ENCODE results near the gene RNU11. TPM values are rescaled to one million over a fixed set of nuclear protein-coding genes. Genes with fewer than 3 reads are reported as not detected.
"Not testable (repeated sequence)": the region's sequence is repeated elsewhere in the genome, so short reads cannot be mapped to it uniquely, and the experiment has no call there.

RNU11 gene
- total RNA-seq, 1 experiment from 2014 or later: not detected

DNA sequence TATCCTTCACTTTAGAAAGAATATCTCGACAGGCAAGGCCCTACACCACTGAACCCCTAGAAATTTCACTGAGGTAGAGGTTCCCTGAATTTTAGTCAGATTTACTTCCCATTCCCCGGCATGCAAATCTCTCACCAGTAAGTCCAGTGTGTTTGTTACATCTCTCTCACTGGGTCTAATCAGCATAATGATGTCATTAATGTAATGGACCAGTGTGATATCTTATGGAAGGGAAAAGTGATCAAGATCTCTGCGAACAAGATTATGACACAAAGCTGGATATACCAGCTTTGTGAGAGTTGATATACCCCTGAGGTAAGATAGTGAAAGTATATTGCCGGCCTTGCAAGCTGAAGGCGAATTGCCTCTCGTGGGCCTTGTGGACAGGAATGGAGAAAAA is 7.9 kb downstream of the RNU11 start:
- no peak for DNase-seq (ENCODE audit: low read depth)

DNA sequence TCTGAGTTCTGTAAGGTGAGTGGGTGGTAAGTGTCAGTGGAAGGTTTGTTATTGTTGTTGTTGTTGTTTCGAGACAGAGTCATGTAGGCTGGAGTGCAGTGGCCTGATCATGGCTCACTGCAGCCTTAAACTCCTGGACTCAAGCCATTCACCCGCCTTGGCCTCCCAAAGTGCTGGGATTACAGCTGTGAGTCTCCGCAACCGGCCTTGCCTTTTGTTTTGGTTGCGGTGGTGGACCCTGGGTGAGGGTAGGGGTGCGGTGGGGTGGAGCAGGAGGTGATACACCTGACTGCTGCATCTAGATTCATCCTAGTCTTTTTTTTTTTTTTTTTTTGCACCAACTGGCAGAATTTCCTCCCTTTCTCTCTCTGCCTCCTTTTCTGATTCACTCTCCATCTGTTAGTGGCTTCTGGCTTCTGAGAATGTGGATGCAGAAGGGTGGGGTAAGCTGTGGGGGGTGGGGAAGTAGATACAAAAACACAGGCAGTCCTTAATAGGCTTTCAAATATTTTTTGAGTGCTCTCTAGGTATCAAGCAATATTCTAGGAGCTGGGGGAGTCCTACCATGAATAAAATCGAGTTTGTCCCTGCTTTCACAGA is 15.6 kb downstream of the RNU11 start:
- no peak for DNase-seq (ENCODE audit: low read depth)

DNA sequence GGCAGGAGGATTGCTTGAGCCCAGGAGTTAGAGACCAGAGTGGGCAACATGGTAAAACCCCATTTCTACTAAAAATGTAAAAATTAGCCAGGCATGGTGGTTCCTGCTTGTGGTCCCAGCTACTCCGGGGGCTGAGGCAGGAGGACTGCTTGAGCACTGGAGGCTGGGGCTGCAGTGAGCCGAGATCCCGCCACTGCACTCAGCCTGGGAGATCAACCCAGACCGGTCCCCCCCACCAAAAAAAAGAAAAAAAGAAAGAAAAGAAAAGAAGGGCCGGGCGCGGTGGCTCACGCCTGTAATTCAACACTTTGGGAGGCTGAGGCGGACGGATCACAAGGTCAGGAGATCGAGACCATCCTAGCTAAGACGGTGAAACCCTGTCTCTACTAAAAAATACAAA is 18.4 kb downstream of the RNU11 start:
- DNase-seq (ENCODE audit: low read depth): no peak

DNA sequence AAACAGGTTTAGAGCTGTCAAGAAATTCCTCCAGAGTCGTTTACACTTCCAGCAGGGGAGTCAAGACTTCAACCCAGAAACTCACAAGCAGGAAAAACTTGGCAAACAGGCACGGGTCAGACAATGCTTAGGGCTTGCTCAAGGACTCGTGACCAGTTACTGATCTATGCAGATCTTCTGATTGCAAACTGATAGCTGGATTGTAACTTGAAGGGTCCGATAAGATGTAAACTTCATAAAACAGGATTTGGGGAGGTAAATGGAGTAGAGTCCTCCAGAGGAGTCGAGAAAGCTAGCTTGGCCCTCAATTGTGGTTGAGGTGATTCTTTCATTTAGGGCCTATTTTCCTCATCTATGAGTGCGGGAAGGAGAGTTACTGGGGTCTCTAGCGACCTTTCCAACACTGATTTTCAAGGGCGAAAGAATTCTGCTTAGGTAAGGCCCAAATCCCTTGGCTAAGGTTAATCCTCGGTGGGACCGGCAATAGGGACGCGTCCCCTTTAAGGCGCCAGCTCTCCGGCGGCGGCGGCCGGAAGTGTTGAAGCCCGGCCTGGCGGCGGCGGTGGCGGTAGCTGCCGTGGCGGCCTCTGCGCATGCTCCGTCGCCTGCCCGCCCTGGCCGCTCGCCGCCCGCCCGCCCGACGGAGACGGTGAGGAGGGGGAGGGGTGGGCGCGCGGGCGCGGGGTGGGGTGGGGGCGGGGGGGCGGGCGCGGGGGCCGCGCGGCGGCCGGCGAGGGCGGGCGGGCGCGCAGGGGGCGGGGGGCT is 20.0 kb downstream of the RNU11 start, which contains the start of gene GMEB1:
Gene GMEB1 (plus strand): TSS at position 594 of the 765 bp plus-strand sequence. CDS start 14,829 bp downstream, outside the sequence.
- peak; percentile 78 for DNase-seq (ENCODE audit: low read depth)

DNA sequence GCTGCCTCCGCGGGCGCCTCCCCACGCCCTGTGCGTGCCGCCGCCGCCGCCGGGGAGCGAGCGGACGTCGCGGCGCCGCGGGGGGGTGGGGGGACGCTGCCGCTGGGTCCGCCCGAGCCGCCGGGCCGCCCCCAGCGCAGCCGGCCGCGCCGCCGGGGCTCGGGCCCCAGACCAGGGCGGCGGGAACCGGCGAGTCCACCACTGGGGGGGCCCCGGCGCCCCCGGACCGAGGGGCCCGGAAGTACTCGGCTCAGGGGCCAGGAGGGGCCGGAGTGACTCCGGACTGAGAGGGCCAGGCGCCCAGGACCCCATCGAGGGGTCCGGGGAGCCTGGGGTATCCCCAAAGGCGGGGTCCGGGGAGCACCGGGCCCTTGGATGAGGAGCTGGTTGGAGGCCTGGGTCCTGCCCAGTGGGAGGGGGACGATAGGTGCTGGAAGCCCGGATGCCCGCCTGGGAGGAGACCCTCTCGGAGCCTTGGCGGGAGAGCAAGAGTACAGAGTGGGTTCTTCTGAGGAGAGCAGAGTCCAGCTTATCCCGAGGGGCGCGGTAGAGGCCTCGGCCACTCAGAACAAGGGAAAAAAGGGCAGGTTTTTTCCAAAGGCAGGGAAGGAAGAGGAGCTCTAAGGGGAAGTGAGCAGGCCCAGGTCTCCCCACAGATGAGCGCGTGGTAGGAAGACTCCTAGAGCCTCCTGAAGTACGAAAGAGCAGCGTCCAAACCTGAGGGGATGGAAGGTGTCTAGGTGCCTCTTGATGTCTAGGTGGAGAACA is 20.7 kb downstream of the RNU11 start:
- peak; percentile 37 for DNase-seq (ENCODE audit: low read depth)

DNA sequence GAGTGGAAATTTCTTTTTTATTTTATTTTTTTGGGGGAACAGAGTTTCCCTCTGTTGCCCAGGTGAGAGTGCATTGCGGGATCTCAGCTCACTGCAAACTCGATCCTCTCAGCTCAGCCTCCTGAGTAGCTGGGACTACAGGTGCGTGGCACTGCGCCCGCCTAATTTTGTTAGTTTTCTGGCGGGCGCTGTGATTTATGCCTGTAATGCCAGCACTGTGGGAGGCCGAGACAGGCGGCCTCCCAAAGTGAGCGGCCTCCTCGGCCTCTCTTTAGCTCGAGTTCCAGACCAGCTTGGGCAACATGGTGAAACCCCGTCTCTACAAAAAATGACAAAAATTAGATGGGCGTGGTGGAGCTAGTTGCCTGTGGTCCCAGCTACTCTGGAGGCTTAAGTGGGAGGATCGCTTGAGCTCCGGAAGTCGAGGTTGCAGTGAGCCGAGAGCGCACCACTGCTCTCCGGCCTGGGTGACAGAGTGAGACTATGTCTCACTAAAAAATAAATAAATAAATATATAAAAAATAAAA is 22.9 kb downstream of the RNU11 start:
- no peak for DNase-seq (ENCODE audit: low read depth)

DNA sequence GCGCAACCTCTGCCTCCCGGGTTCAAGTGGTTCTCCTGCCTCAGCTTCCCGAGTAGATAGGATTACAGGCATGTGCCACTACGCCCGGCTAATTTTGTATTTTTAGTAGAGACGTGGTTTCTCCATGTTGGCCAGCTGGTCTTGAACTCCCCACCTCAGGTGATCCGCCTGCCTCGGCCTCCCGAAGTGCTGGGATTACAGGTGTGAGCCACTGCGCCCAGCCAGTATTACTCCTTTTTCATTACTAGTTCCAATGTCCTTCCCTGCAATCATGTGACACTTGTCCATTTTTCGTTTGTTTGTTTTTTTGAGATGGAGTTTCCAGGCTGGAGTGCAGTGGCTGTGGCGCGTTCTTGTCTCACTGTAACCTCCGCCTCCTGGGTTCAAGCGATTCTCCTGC is 24.6 kb downstream of the RNU11 start:
- DNase-seq (ENCODE audit: low read depth): not testable (repeated sequence)

DNA sequence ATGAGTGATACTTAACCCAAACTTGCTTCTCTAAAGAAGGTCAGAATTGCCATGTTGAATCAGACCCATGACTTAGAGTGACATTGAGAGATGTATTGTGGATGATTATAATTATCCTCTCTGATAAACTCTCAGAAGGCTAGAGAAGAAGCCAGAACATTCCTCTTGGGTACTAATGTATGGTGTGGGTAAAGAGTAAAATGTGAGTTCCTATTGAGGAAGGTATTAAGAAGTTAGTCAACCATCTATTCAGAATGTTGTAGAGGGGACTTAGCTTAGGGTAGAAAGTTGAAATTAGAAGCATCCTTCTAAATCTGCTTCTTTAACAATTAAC is 27.5 kb downstream of the RNU11 start:
- DNase-seq (ENCODE audit: low read depth): no peak

DNA sequence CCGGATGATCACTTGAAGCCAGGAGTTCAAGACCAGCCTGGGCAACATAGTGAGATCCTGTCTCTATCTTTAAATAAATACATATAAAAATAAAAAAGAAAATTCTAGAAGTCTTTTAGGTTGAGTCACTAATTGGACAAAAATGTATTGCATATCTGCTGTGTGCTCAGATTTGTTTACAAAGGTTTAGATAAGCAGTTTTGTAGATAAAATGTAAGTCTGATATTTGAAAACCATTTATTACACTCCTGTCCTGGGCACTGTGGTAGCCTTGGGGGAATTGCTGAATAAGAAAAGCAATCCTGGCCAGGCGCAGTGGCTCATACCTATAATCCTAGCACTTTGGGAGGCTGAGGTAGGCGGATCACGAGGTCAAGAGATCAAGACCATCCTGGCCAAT is 31.8 kb downstream of the RNU11 start:
- no peak for DNase-seq (ENCODE audit: low read depth)

DNA sequence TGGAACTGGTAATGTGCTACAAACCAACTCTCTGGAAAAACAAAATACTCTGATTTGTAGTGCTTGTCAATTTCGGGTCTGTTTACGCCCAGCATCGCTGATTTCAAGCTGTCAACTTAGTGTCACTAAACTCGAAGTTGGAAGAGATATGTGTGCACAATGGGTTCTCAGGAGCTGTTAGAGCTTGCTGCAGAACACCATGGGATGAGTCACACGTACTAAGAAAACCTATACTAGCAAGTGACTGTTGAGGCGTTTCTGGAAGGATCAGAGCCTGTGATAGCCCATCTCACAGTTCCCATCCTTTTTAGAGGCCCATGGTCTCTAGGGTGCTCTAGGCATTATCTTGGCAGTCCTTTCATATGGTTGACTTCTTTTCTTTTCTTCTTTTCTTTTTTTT is 34.4 kb downstream of the RNU11 start:
- no peak for DNase-seq (ENCODE audit: low read depth)

DNA sequence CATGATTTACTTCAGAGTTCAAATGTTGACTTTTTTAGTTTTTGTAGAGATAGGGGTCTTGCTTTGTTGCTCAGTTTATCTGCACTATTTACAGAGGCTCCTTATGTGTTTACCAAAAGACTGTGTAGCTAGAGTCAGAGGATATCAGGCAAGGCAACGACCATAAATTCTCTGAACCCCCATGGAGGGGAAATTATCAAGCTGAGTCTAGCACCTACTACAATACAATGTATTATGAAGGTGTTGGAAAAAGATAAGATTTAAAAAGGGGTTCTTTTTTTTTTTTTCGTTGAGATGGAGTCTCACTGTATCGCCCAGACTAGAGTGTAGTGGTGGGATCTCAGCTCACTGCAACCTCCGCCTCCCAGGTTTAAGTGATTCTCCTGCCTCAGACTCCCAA is 36.5 kb downstream of the RNU11 start:
- no peak for DNase-seq (ENCODE audit: low read depth)

DNA sequence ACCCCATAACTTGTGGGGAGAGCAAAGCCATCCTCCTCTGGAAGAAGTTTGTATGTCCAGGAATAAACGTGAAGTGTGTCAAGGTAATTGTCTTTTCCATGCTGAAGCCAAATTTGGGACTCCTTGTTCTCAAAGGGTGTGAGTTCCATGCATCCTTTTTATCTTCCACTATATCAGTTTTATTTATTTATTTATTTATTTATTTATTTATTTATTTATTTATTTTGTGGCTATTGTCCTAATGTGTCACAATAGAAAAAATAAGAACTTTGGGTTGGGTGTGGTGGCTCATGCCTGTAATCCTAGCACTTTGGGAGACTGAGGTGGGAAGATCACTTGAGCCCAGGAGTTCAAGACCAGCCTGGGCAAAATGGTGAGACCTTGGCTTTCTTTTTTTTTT is 43.2 kb downstream of the RNU11 start:
- DNase-seq (ENCODE audit: low read depth): not testable (repeated sequence)

Small RNAs within 50 kb of the gene (small RNA-seq; reads per million reads assigned to genes)
- gene RF00422 (not detected), gene RNU11 (not detected)

Other genes with a start within 250 kb of the RNU11 start
- gene RCC1, start 142.6 kb upstream of the RNU11 start, total RNA-seq (2014; rRNA removed; shearing (Covaris generic)): 138 and 163 TPM in 2 replicates
- 18.9 and 26.4 TPM in 2 replicates for gene TRNAU1AP, start 95.5 kb upstream of the RNU11 start, total RNA-seq (2014; rRNA removed; shearing (Covaris generic))
- gene RAB42, start 56.3 kb upstream of the RNU11 start, total RNA-seq (2014; rRNA removed; shearing (Covaris generic)): not detected in 2 replicates
- gene TAF12, start 5.5 kb upstream of the RNU11 start, total RNA-seq (2014; rRNA removed; shearing (Covaris generic)): 40.7 and 44.0 TPM in 2 replicates
- gene GMEB1, start 20.2 kb downstream of the RNU11 start, total RNA-seq (2014; rRNA removed; shearing (Covaris generic)): 7.7 and 9.2 TPM in 2 replicates
- 62.7 and 101 TPM in 2 replicates for gene YTHDF2, start 88.3 kb downstream of the RNU11 start, total RNA-seq (2014; rRNA removed; shearing (Covaris generic))
- gene OPRD1, start 163.6 kb downstream of the RNU11 start, total RNA-seq (2014; rRNA removed; shearing (Covaris generic)): 0.03 and 0.05 TPM in 2 replicates

All from HT1080 (cell line).